Ovary (tissue), 3 donors: ENCODE measurements around the gene UBE2Z.

ENCODE experiments used
- CTCF ChIP-seq, 3 donors: fragments of 450-650 bp in 2 of 3; fragments of 200-600 bp in 1 of 3; IDR thresholded peaks; one replicate each; pipeline versions ENCODE4 v1.5.1 to v1.8.0; 2016 to 2022; ENCODE audit warnings: antibody characterized with exemption in 3 of 3, mild to moderate bottlenecking in 1 of 3
- EP300 ChIP-seq: sonication (generic); formaldehyde crosslinking; IDR thresholded peaks from one replicate; pipeline ENCODE4 v1.6.1; 2017; ENCODE audit warnings: antibody characterized with exemption
- POLR2A ChIP-seq: fragments of 450-650 bp; IDR thresholded peaks from one replicate; pipeline ENCODE4 v1.6.1; 2017; ENCODE audit warnings: antibody characterized with exemption, mild to moderate bottlenecking, moderate library complexity
- donor health status: DM: no; HTN: no; CAD: no.

GRCh38 chr17:48873696-48874443 lies 34.3 kb upstream of the UBE2Z start:
- no peak for TF ChIP-seq CTCF (IDR thresholded peaks at IDR 0.05)
- TF ChIP-seq POLR2A, result no peak
- TF ChIP-seq EP300, result no peak
